K562 (cell line): ENCODE measurements around the gene ZNF692. TPM values are rescaled to one million over a fixed set of nuclear protein-coding genes. Genes with fewer than 3 reads are reported as not detected.

Source experiments
- ATAC-seq: fragments of 200-7000 bp; cut with Tn5 transposase; 3 replicates; pipeline ENCODE4 v1.9.1; 2020; ENCODE audit warnings: moderate library complexity
- BruUV-seq: library from RNA; stranded (reverse); fragments of 400-500 nt; replicated peaks from 2 replicates; lab custom pipeline; 2021; lab: Mats Ljungman, UMichigan
- CTCF ChIA-PET: fragments of 300-600 bp; formaldehyde crosslinking; extraction: SDS; loops from one replicate; lab custom pipeline; 2021; ENCODE audit warnings: low intra/inter-chr PET ratio; lab: Yijun Ruan, JAX
- POLR2A ChIA-PET: fragments of 300-600, 350-650 bp; sonication (Branson Sonifier 250); formaldehyde crosslinking; extraction: SDS; loops from one replicate; lab custom pipeline; 2021; ENCODE audit warnings: antibody characterized with exemption, inconsistent platforms; lab: Yijun Ruan, JAX
- DNase-seq, 4 experiments: peaks; one replicate each; pipeline versions ENCODE4 v3.0.0 to v3.0.0-alpha.2; 2011 to 2018; ENCODE audit warnings: low spot score in 3 of 4, mixed read lengths in 3 of 4; ENCODE audit errors: extremely low read depth in 1 of 4
- FAIRE-seq: peaks from 2 replicates; lab custom pipeline; 2011; peaks lifted over from hg19 to GRCh38; lab: Jason Lieb, UNC
- H2AFZ ChIP-seq: 2 replicates; pipeline ENCODE4 v1.6.0; 2011; ENCODE audit warnings: low read depth, low read length, control low read depth, inconsistent platforms
- H3K27ac ChIP-seq: fragments of 200-600 bp; 3 replicates; pipeline ENCODE4 v1.8.0; 2011; ENCODE audit warnings: low read depth, mild to moderate bottlenecking, control low read depth, inconsistent platforms, low read length, moderate library complexity, mixed read lengths; ENCODE audit errors: extremely low read depth
- H3K27me3 ChIP-seq, 2 experiments: fragments of 300-600 bp in 1 of 2; 2 replicates in 1 of 2; 3 replicates in 1 of 2; pipeline versions ENCODE4 v1.6.0 to v1.8.0; 2011; ENCODE audit warnings: inconsistent platforms in 2 of 2, low read length in 2 of 2, mild to moderate bottlenecking in 1 of 2, mixed read lengths in 1 of 2, moderate library complexity in 1 of 2; ENCODE audit not compliant: control insufficient read depth in 2 of 2, insufficient read depth in 2 of 2
- H3K36me3 ChIP-seq: fragments of 300-600 bp; 3 replicates; pipeline ENCODE4 v1.8.0; 2011; ENCODE audit warnings: mild to moderate bottlenecking, low read length, inconsistent platforms; ENCODE audit not compliant: control insufficient read depth, insufficient read depth
- H3K4me1 ChIP-seq, 2 experiments: fragments of 200-600 bp in 1 of 2; replicated peaks in 1 of 2; 2 replicates in 1 of 2; 3 replicates in 1 of 2; pipeline versions ENCODE4 v1.5.1 to v1.8.0; 2011; ENCODE audit warnings: inconsistent platforms in 2 of 2, low read length in 2 of 2, mild to moderate bottlenecking in 1 of 2, mixed read lengths in 1 of 2, moderate library complexity in 1 of 2; ENCODE audit not compliant: control insufficient read depth in 2 of 2, insufficient read depth in 2 of 2
- H3K4me2 ChIP-seq: 2 replicates; pipeline ENCODE4 v1.6.1; 2011; ENCODE audit warnings: low read length, control low read depth, inconsistent platforms, mixed read lengths; ENCODE audit not compliant: insufficient read depth
- H3K4me3 ChIP-seq: fragments of 200-600 bp; sonication (generic), shearing (Covaris generic); 2 replicates; pipeline ENCODE4 v1.5.1; 2016; ENCODE audit warnings: control low read depth, inconsistent platforms
- H3K79me2 ChIP-seq: fragments of 200-600 bp; 3 replicates; pipeline ENCODE4 v1.8.0; 2011; ENCODE audit warnings: low read length, inconsistent platforms; ENCODE audit not compliant: control insufficient read depth, insufficient read depth
- H3K9ac ChIP-seq, 2 experiments: 2 replicates each; pipeline versions ENCODE4 v1.6.0 to v1.6.1; 2011; ENCODE audit warnings: low read depth in 2 of 2, low read length in 2 of 2, control low read depth in 1 of 2, inconsistent platforms in 1 of 2, mild to moderate bottlenecking in 1 of 2, mixed read lengths in 1 of 2; ENCODE audit not compliant: insufficient read depth in 1 of 2
- H3K9me1 ChIP-seq: one replicate; pipeline ENCODE4 v1.6.0; 2011; ENCODE audit warnings: inconsistent platforms, mild to moderate bottlenecking, low read length, moderate library complexity; ENCODE audit not compliant: control insufficient read depth, insufficient read depth
- H3K9me3 ChIP-seq: replicated peaks from 2 replicates; pipeline ENCODE4 v1.5.1; 2011; ENCODE audit warnings: low read depth, low read length, inconsistent platforms; ENCODE audit not compliant: control insufficient read depth, insufficient read depth
- H4K20me1 ChIP-seq: replicated peaks from 2 replicates; pipeline ENCODE4 v1.6.1; 2011; ENCODE audit warnings: low read length, inconsistent platforms, mixed read lengths; ENCODE audit not compliant: control insufficient read depth, insufficient read depth
- PCBP1 ChIP-seq: fragments of 200-400 bp; formaldehyde crosslinking; IDR thresholded peaks from 2 replicates; pipeline ENCODE4 v1.6.1; 2018; ENCODE audit warnings: mild to moderate bottlenecking, low read depth, low read length; ENCODE audit not compliant: poor library complexity, severe bottlenecking
- SPI1 ChIP-seq: IDR thresholded peaks from 2 replicates; pipeline ENCODE4 v1.6.1; 2011; ENCODE audit warnings: low read depth, low read length, control low read depth, borderline replicate concordance
- ZNF134 ChIP-seq: fragments of 250-450 bp; sonication (Bioruptor Pico); conservative IDR thresholded peaks from 2 replicates; pipeline ENCODE4 v1.4.0; 2020
- WGBS: fragments of 100-300 bp; shearing (Covaris generic); methylation state at CpG from one replicate; pipeline ENCODE4 v1.1.6; 2016; ENCODE audit warnings: low coverage, mixed read lengths; ENCODE audit not compliant: insufficient coverage; ENCODE audit errors: missing lambda C conversion rate; 5-methylcytosine and 5-hydroxymethylcytosine counted together
- in situ Hi-C: fragments of 300-500 bp; cut with MboI; formaldehyde crosslinking; loops from 4 replicates; pipeline ENCODE4 v1.15.0; 2018; ENCODE audit warnings: inconsistent platforms, mixed read lengths
- intact Hi-C: fragments of 100-400 bp; cut with micrococcal nuclease; formaldehyde crosslinking; loops from 2 replicates; pipeline ENCODE4 v1.14.2; 2022
- polyA plus RNA-seq, 8 experiments: library from polyadenylated mRNA; depleted of rRNA in 4 of 8; stranded (reverse) in 5 of 8; unstranded in 3 of 8; fragments of >200 nt; fragmentation: Nextera tagmentation in 2 of 8; fragmentation: Illumina TruSeq in 1 of 8; extraction: Ambion mirVana in 2 of 8; extraction: Trizol in 1 of 8; gene quantifications; 2 replicates each; pipeline versions ENCODE4 v1.2.1 to v1.2.3, GENCODE V29; 2011 to 2014; ENCODE audit warnings: inconsistent platforms in 1 of 8, missing spikeins in 1 of 8
- total RNA-seq, 7 experiments: library from RNA; depleted of rRNA in 6 of 7; stranded (reverse); fragments of >200 nt in 6 of 7; fragmentation: Illumina TruSeq in 2 of 7; extraction: Trizol in 2 of 7; gene quantifications; 2 replicates each; pipeline versions ENCODE4 v1.2.1 to v1.2.3, GENCODE V29; 2011 to 2021; ENCODE audit warnings: low replicate concordance in 1 of 7

Gene ZNF692
- total and polyA plus RNA-seq, 9 of the 15 experiments (the other 6 are each of a cell fraction or from before 2014, with no cell fraction given), result 8.4 to 143 (median 55.9) TPM

DNA sequence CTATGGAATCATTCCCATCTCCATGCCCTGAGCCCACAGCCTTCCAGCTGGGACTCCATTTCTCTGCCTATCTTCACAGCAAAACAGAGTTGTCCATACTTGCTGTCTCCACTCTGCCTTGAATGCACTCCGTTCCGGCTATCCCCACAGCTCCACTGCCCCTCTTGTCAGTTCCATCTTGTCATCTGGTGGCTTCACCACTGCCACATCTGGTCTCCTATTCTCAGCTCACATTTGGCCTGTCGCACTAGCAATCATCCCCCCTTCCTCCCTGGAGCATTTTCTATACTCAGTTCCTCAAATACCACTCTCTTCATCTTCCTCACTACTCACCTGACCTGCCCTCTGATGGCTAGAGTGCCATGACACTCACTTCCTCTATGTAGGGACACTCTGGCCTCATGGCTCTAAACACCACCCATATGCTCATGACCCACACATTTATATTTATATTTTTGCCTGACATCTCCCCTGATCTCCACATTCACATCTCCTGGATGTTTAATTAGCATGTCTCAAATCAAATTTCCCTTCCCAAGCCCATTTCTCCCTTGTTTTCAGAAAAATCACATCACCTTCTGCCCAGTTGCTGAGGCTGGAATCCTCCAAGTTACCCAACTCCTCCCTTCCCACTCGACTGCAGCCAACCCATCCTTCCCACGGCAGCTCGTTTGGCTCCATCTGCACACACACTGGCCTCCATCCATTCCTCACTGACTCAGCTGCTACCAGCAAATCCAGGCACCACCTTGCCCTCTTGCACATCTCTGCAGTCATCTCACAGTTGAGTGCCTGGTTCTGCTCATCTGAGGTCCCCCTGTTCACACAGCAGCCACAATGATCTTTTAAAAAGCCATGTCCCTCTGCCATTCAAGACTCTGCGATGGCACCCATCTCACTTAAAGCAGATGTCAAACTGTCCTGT is 6.1 kb downstream of the ZNF692 start:
- in situ Hi-C loops, result no loop called here
- H2AFZ ChIP-seq, result no peak overlapping the region
- H3K27me3 ChIP-seq, result no peaks in the 10 kb centered on the region
- H3K9me3 ChIP-seq, result no peaks in the 10 kb centered on the region
- 83% methylated on average over 7 of the region's 7 CpGs for WGBS
- FAIRE-seq, result no peak
- ChIA-PET CTCF (no interaction called here), POLR2A (interaction anchor here (0.7 to 2.2 kb wide), 2 partner anchors 10 to 21 kb away, joined by 3 to 6 read pairs; no protein-coding TSS in a partner anchor)
- intact Hi-C loops, result no loop called here
- peak overlapping the region; percentile 6 to 76; a peak in 3 of 4 replicates for H3K9ac ChIP-seq
- DNase-seq, result no peak
- peak; percentile 23; the same call in 1 of the 2 replicates for TF ChIP-seq SPI1
- TF ChIP-seq ZNF134 (CRISPR knock-in tag), result no peak
- no peak for TF ChIP-seq PCBP1
- peaks cover 4% of the 10 kb centered on the region; the same call in 1 of the 2 replicates for H4K20me1 ChIP-seq
- H3K4me1 ChIP-seq, result peaks cover 26 to 36% of the 10 kb centered on the region in 2 experiments
- BruUV-seq, result no TSS peak
- H3K36me3 ChIP-seq, result peaks cover 98% of the 10 kb centered on the region
- no peak overlapping the region for H3K4me3 ChIP-seq
- H3K79me2 ChIP-seq, result peaks cover 49% of the 10 kb centered on the region
- H3K9me1 ChIP-seq, result peaks cover 3% of the 10 kb centered on the region
- H3K27ac ChIP-seq, result no peak overlapping the region; the same call in 2 of the 3 replicates
- ATAC-seq, result no peak
- H3K4me2 ChIP-seq, result no peak overlapping the region; the same call in none of the 2 replicates
